AML-193 (cell line): ENCODE data around the gene ADAM33.

Experiments used
- DNase-seq, 2 experiments: peaks; one replicate each; lab custom pipeline; 2025; lab: John Stamatoyannopoulos, UW

Gene ADAM33

DNA sequence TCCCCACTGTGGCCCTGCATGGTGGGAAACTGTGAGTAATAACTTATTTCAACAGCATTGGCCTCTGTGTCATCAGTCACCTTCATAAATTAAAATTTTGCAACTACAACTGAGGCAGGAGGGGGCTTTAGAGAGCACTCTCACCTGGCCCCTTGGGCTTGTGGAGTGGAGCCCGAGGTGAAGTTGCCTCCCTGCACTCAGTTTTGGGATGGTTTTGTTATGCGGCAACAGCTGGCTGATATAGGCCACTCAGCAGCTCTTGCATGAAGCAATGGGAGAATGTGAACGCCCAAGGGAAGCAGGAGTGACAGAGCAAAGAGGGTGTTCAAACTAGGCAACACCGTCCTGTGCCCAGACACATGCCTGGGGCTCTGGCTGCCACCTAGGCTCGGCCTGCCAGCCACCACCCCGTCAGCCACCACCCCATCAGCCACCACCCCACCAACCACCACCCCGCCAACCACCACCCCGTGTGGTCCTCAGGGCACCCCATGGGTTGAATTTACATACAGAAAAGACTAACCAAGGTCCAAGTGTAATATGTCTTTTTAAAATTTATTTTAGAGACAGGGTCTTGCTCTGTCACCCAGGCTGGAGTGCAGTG, 14.3 kb downstream of the ADAM33 start:
- DNase-seq = no peak

GRCh38 chr20:3663858-3664257, 18.0 kb downstream of the ADAM33 start:
- no peak for DNase-seq

DNA sequence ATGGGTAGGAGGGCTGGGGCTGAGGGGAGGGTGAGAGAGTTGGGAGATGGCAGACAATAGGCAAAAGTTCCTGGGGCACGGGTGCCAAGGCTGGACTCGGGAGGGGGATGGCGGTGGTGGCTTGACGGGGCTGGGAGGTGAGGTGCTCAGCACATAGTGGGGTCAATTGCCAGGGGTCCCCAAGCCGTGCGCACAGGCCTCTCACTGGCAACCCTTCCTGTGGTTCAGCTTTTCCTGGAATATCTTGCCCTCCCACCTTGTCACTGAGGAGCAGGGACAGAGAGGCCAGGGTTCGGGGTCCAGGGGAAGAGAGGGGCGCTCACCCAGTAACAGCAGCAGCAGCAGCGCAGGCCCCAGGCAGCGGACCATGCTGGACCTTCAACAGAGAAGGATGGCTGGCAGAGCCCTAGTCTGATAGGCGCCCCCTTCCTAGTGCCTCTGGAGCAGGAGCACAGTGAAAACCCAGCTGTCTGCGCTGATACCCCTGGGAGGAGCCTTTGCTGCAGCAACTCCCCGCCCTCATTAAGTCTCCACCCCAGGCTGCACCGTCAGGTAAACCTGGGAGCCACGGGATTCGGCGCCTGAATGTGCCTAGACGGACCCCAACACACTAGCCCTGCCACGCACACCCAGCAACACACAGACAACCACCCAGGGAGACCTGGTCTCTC, 18.6 kb downstream of the ADAM33 start, which contains the start of gene GFRA4:
Gene GFRA4, minus strand, starts transcription at position 369 of the 671 bp plus-strand sequence. Its CDS starts 0 bp downstream, at position 369.
- DNase-seq = no peak

DNA sequence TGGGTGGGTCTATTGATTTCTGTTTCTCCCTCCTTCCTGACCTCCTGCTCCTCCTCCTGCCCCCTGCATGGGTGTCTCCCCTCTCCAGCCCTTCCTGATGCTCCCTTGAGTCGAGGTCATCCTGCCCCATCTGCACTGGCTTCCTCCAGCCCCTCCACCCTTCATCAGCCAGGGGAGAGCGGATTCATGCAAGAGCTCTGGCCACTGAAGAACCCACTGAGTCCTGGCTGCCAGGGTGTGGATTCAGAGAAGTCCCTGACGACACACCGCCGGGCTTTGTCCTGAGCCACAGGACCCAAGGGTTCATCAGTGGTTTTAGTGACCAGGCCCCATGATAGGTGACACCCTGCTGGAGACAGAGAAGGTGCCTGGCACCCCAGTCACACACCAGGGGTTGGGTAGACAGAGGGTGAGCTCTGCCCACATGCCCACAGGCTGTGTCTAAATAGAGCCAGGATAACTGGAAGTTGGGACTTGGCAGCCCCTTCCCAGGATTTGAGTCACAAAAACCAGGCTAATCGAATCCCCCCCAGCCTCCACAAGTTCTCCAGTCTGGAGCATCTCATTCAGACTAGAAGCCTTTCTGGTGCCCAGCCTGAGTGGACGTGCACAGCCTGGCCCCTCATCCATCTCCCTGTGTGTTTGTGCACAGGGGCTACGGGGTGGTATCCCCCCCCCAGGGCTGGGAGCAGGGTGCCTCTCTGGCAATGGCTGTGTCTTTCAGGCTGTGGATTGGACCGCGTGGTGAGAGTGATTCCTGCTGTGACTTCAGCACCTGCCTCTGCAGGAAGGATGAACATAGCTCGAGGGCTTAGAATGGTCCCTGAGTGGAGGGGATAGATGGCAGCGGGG, 19.8 kb downstream of the ADAM33 start:
- DNase-seq = no peak

DNA sequence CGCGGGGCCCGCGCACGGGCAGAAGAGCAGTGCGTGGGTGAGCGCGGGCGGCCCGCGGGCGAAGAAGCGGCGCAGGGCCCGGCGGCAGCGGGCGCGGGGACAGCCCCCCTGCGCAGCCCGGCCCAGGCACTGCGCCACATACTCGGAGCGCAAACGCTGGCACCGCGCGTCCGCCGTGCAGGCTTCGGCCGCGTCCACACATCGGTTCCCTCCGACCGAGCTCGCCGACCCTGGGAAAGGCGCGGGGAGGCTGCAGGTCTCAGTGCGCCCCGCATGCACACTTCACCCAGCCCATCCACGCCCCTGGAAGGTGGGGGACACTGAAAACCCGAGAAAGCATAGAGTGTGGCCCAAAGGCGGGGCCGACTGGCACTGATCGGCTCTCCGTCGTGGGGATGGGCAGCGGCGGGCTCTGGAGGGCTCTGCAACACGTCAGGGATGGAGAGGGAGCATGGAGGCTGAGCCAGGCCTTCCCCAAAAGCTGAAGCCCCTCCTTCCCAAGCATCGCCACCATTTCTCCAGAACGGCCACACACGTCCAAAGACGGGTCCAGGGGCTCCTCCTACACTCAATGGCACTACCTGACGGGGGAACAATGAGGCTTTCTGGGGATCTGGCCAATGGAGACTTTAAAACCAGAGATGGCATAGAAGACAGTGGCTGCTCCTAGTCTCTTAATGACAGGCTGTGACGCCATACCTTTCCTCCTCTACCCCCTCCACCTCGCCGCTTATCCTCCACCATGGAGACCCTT, 20.6 kb downstream of the ADAM33 start:
- DNase-seq = no peak

- no peak for DNase-seq
Measured at GRCh38 chr20:3660262-3661059, 21.3 kb downstream of the ADAM33 start.

DNA sequence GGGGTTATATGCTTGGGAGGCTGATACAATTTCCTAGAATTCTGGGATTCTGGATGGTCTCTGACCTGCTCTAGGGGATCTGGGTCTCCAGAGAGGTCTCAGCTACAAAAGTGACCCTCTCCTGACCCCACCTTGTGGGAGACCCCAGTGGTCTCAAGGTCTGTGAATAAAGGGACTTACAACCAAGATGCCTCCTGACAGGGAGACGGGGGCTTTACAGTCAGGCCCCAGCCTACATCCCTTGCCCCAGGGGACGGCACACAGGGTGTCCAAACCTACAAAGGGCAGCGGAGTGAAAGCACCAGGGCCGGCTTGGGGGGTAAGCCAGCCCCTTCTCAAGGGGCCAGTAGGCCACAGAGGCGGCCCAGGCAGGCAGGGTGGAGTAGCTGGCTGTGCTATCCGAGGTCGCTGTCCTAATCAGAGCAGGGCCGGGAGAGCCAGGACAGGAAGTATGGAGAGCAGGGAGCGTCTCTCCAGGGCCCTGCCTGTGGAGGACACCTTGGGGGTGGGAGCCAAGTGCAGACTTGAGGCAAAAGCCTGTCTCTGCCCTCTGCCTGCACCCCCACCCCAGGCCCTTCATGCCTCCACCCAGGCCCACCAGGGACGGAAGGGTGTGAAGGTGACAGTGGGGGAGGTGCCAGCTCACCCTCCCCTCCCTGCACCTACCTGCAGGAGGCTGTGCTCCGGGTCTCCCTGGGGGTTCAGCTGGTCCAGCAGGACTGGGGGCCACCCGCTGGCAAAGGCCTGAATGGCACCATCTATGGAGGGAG, 22.1 kb downstream of the ADAM33 start:
- DNase-seq = no peak

- no peak for DNase-seq
Measured at GRCh38 chr20:3658716-3659491, 22.9 kb downstream of the ADAM33 start.

DNA sequence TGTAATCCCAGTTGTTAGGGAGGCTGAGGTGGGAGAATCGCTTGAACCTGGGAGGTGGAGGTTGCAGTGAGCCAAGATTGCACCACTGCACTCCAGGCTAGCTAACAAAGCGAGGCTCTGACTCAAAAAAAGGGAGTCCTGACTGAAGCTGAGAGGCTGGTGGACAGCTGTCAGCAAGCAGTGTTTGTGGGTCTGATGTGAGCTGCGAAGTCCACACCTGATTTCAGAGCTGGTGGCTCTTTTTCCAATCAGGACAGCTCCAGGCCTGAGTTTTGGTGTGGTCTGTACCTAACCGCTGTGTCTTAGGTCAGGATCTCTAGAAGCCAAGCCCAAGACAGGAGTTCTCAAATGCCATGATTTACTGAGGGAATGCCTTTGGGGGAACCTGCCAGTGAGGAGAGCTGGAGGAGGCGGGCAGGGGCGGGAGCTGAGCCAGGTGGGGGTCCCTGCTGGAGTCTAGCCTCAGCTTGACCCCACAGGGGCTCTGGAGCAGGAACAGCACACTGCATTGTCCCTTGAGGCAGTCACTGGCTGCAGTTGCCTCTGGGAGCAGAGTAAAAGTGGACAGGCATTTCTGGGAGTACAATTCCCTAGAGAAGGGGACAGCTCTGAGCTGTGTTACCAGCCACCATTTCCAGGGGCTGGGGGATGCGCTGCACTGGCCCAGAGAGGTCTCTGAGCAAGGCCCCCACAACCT, 23.6 kb downstream of the ADAM33 start:
- no peak for DNase-seq

DNA sequence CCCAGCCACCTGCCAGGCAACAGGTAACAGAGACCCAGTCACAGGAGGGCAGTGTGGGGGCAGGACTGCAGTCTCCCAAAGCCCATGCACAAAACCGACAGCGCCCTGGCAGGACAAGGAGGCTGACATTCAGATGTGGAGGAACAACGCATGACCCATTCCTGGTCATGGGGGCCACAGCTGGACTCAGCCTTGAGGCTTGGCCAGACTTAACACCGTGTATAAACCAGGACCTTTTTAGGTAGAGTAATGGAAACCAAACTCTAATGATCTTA, 26.7 kb downstream of the ADAM33 start:
- no peak for DNase-seq

DNA sequence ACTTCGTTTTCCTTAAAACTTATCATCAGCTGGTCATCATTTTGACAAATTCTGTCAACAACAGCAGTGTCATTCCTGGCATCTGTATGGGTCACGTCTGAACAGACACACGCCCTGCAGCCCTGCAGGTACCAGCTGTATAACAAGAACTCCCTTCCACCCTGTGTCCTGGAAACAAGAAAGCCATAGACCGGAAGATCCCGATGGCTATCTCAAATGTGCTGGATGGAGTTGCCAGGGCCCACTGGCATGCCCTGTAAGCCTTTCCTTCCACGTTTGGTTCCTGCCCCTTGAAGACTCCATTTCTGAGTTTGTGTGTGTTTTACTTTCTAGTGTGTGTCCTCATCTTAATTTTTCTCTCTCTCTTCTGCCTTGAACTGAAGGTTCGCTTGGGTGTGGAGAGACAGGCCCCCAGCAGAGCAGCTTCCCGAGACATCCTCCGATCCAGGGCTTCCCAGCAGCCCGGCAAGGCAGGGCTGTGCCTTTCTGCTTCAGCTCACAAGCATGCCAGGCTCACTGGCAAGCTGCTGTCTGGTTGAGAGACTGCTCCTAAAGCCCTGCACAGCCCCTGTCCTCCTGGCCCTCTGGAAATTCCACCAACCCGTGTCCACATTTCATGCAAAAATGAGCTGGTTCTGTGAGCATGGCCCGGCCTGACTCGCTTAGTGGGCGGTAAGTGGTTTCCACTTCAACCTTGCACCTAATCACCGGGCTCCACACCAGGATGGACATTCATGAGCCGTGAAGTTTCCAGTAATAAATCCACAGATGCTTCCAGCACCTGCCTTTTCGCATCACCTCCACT, 27.3 kb downstream of the ADAM33 start:
- no peak for DNase-seq

DNA sequence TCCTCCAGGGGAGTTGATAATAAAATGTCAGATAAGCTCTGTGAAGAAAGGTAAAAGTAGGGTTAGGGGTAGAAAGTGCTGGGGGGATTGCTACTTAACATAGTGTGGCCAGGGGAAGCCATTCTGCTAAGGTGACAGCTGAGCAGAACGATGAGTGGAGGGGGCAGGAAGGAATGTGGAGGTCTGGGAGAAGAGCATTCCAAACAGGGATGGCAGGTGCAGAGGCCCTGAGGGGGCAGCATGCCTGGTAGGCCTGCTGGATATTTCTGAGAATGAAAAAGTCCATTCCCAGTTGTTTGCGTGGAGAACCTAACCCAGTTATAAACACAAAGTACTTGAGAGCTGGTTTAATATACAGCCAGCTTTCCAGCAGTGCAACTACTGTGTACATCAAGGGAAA, 27.9 kb downstream of the ADAM33 start:
- DNase-seq = no peak

- peak; percentile 41 to 45 for DNase-seq
Measured at GRCh38 chr20:3652676-3653596, 28.9 kb downstream of the ADAM33 start.

DNA sequence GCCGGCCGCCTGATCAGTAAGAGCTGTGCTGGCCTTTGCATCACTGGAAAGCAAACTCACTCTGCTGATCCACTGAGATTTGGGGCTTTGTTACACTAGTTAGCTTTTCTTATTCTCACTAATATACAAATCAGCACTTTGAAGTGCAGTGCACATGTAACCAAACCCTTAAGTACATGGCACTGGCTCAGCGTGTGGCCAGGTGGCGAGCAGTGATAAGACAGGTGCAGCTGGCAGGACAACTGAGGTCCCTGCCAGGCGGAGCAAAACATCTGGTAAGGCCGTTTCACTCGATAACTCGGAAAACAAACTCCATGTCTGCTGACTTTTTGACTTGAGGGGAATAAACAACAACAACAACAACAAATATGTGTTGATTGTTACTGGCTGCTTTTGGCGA, 29.6 kb downstream of the ADAM33 start:
- DNase-seq = no peak

GRCh38 chr20:3651204-3651962, 30.4 kb downstream of the ADAM33 start:
- no peak for DNase-seq

GRCh38 chr20:3648951-3649350, 32.9 kb downstream of the ADAM33 start:
- no peak for DNase-seq

GRCh38 chr20:3647473-3647872, 34.3 kb downstream of the ADAM33 start:
- no peak for DNase-seq
